Right lobe of liver (tissue), 6 donors: ENCODE results near the gene STX11. TPM values are rescaled to one million over a fixed set of nuclear protein-coding genes. Genes with fewer than 3 reads are reported as not detected.
A peak's percentile ranks its signal among the peaks of the same experiment; 100 is the strongest.

ENCODE experiments used
- ATAC-seq, 4 donors: fragments of 200-7000 bp; cut with Tn5 transposase; one replicate each; pipeline ENCODE4 v1.9.1; 2020; ENCODE audit warnings: mild to moderate bottlenecking in 4 of 4, moderate library complexity in 4 of 4
- DNase-seq, 3 donors: peaks; one replicate each; pipeline ENCODE4 v3.0.0-alpha.2; 2020
- H3K27ac ChIP-seq, 3 donors: fragments of 200-600 bp; one replicate each; pipeline ENCODE4 v1.8.0; 2022
- H3K27me3 ChIP-seq, 2 donors: fragments of 200-600 bp; one replicate each; pipeline ENCODE4 v1.8.0; 2022
- H3K36me3 ChIP-seq, 4 donors: fragments of 200-600 bp; sonication (generic) in 1 of 4; one replicate each; pipeline versions ENCODE4 v1.5.1 to v1.8.0; 2017 to 2022; ENCODE audit warnings: control low read depth in 1 of 4
- H3K4me1 ChIP-seq, 4 donors: fragments of 200-600 bp; sonication (generic) in 1 of 4; one replicate each; pipeline versions ENCODE4 v1.5.1 to v1.8.0; 2017 to 2022; ENCODE audit warnings: control low read depth in 1 of 4
- H3K4me3 ChIP-seq, 3 donors: fragments of 200-600 bp; one replicate each; pipeline ENCODE4 v1.8.0; 2022
- H3K9me3 ChIP-seq, 4 donors: fragments of 200-600 bp; sonication (generic) in 1 of 4; one replicate each; pipeline versions ENCODE4 v1.5.1 to v1.8.0; 2017 to 2022; ENCODE audit warnings: control low read depth in 1 of 4
- CTCF ChIP-seq, 4 donors: fragments of 200-600 bp in 3 of 4; fragments of 450-650 bp in 1 of 4; IDR thresholded peaks; one replicate each; pipeline versions ENCODE4 v1.5.1 to v1.8.0; 2016 to 2022; ENCODE audit warnings: antibody characterized with exemption in 4 of 4, mild to moderate bottlenecking in 2 of 4
- POLR2A ChIP-seq: fragments of 450-650 bp; IDR thresholded peaks from one replicate; pipeline ENCODE4 v1.6.1; 2017; ENCODE audit warnings: antibody characterized with exemption, mild to moderate bottlenecking
- WGBS: methylation state at CpG from one replicate; pipeline ENCODE4 v1.1.6; 2018; ENCODE audit warnings: low coverage, low lambda C conversion rate; ENCODE audit not compliant: insufficient coverage; ENCODE audit errors: missing lambda C conversion rate; 5-methylcytosine and 5-hydroxymethylcytosine counted together
- intact Hi-C, 2 donors: fragments of 100-400 bp; cut with DNase I; formaldehyde crosslinking; loops; one replicate each; pipeline versions ENCODE4 v1.11.2 to v1.14.1; 2022
- total RNA-seq, 6 experiments: library from RNA; depleted of rRNA in 2 of 6; stranded (reverse); fragments of >200 nt in 2 of 6; fragmentation: NEBNext Ultra II Directional in 3 of 6; extraction: Animal tissue kit (Norgen Biotek cat#: 25700) in 3 of 6; gene quantifications; one replicate each; pipeline versions ENCODE4 v1.1.0 to v1.2.4, GENCODE V29; 2016 to 2023
- donor health status: DM: no; HTN: yes; CAD: no.
- donor health status: DM: no; HTN: no; CAD: no.
- donor health status: DM: no; HTN: no; CAD: no.
- donor health status: DM: no; HTN: yes; CAD: no.
- donor health status: DM: no; HTN: yes; CAD: no.

Gene STX11
- total RNA-seq, 6 experiments from 2014 or later = 0.86 to 7.4 (median 4.1) TPM

- 45% methylated on average over 10 of the region's 14 CpGs for WGBS
- H3K36me3 ChIP-seq = no peaks in the 10 kb centered on the region
- peaks cover 0 to 8% (median 0%) of the 10 kb centered on the region in 4 donors for H3K4me1 ChIP-seq
- ATAC-seq (no peak), DNase-seq (no peak)
- peak overlapping the region in 1 of 3 donors; percentile 78 for H3K27ac ChIP-seq
- intact Hi-C loops = no loop called here
- no peaks in the 10 kb centered on the region for H3K9me3 ChIP-seq
- TF ChIP-seq POLR2A = no peak
- no peak for TF ChIP-seq CTCF (IDR thresholded peaks at IDR 0.05)
- H3K4me3 ChIP-seq = peak overlapping the region in 2 of 3 donors; percentile 73 to 76
- H3K27me3 ChIP-seq = no peaks in the 10 kb centered on the region
These were observed 791 bp upstream of the STX11 start for GRCh38 chr6:144149558-144149893.

DNA sequence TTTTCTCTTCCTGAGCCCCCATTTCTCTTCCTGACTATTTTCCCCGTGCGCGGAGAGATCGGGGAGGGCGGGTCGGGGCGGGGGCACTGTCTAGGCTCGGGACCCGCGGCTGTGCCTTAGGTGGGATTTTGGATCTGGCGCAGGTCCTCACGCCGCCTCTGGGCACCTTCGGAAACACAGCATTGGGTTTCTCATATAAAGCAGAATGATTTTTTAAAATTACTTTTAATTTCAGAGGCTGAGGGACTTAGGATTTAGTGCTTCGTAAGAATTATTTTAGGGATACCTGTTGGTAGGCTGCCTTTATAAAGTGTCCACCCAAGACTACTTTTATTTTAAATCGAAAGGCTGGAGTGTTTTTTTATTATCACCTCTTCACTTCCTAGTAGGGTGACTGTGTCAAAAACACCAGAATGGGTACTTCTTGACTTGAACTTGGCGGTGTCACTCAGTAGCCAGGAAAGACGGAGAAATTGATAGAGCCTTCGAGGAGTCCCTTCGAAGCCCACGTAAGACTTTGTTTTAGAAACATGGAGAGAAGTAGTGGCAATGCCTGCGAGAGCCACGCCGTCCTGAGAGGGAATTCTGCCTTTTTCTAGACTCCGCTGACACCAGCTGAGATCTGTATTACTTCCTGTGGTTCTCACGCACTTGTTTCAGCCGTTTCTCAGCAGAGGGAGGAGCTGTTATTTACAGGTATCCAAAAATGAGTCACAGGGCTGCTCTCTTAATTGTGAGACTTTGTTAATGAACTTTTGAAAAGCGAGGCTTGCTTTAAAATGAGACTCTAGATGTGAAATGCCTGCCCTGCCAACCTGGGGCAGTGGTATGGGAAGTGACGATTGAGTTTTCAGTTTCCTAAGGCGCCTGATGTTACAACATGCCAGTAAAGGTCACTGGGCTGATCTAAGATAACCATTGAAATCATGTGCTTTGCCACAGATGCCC is 667 bp downstream of the STX11 start:
- H3K27me3 ChIP-seq = no peaks in the 10 kb centered on the region
- intact Hi-C loops = no loop called here
- no peaks in the 10 kb centered on the region for H3K9me3 ChIP-seq
- ATAC-seq (peak; percentile 61 to 71 (median 68)), DNase-seq (peak; percentile 44 to 61 (median 58))
- WGBS = 2% methylated on average over 26 of the region's 30 CpGs
- peaks cover 0 to 8% (median 0%) of the 10 kb centered on the region in 4 donors for H3K4me1 ChIP-seq
- TF ChIP-seq POLR2A (peak; percentile 78), CTCF (IDR thresholded peaks at IDR 0.05) (peak in 3 of 4 donors; percentile 10 to 19 (median 12))
- peak overlapping the region; percentile 63 to 76 (median 73) for H3K4me3 ChIP-seq
- H3K36me3 ChIP-seq = no peaks in the 10 kb centered on the region
- peak overlapping the region; percentile 68 to 78 (median 74) for H3K27ac ChIP-seq

DNA sequence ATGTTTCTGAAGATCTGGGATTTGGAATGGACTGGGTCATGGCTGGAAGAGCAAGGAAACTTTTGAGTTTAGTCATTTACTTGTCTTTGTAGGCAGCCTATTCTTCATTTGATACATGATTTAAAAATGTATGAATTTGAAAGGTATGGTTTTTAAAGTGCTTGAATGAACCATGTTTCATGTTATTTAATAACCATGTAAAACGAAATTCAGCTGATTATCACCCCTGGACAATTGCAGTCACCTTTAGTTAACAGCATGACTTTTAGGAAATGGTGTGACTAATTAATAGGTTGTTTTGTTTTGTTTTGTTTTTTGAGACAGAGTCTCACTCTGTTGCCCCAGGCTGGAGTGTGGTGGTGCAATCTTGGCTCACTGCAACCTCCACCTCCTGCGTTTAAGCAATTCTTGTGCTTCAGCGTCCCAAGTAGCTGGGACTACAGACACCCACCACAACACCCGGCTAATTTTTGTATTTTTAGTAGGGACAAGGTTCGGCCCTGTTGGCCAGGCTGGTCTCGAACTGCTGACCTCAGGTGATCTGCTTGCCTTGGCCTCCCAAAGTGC is 2.1 kb downstream of the STX11 start:
- 76% methylated on average over 4 of the region's 6 CpGs for WGBS

GRCh38 chr6:144153260-144153659 is 2.9 kb downstream of the STX11 start:
- WGBS = 66% methylated on average over 5 of the region's 5 CpGs
- H3K27me3 ChIP-seq = no peaks in the 10 kb centered on the region
- intact Hi-C loops = no loop called here
- ATAC-seq (peak in 2 of 4 donors; percentile 6 to 12), DNase-seq (no peak)
- H3K9me3 ChIP-seq = no peaks in the 10 kb centered on the region
- H3K4me3 ChIP-seq = no peak overlapping the region
- H3K27ac ChIP-seq = peak overlapping the region in 1 of 3 donors; percentile 10
- peaks cover 0 to 11% (median 0%) of the 10 kb centered on the region in 4 donors for H3K4me1 ChIP-seq
- H3K36me3 ChIP-seq = no peaks in the 10 kb centered on the region
- no peak for TF ChIP-seq CTCF (IDR thresholded peaks at IDR 0.05)
- TF ChIP-seq POLR2A = peak; percentile 21

More for the DNA sequence above, 2.1 kb downstream of the STX11 start:
- intact Hi-C loops = no loop called here
- no peaks in the 10 kb centered on the region for H3K9me3 ChIP-seq
- H3K4me3 ChIP-seq = no peak overlapping the region
- no peaks in the 10 kb centered on the region for H3K27me3 ChIP-seq
- H3K36me3 ChIP-seq = no peaks in the 10 kb centered on the region
- TF ChIP-seq POLR2A (no peak), CTCF (IDR thresholded peaks at IDR 0.05) (no peak)
- no peak for ATAC-seq
- H3K4me1 ChIP-seq = peaks cover 0 to 11% (median 0%) of the 10 kb centered on the region in 4 donors
- DNase-seq = no peak
- peak overlapping the region in 1 of 3 donors; percentile 74 for H3K27ac ChIP-seq
